ENCODE results near the gene PRRT3. TPM values are rescaled to one million over a fixed set of nuclear protein-coding genes. Genes with fewer than 3 reads are reported as not detected.

PRRT3 gene
- total RNA-seq (2014; rRNA removed; shearing (Covaris generic)): 0.45 and 0.72 TPM in 2 replicates
- 0.90 and 1.2 TPM in 2 replicates for polyA plus RNA-seq (2014; cell fraction: nucleus; rRNA removed)

GRCh38 chr3:9951962-9952805, at the start of gene PRRT3:
TSS of gene PRRT3 (minus strand) at chr3:9952408. CDS start at chr3:9950115, 2,293 bp downstream.
- no peak for DNase-seq (ENCODE audit: extremely low read depth, low read depth)

GRCh38 chr3:10000686-10001085, 48.5 kb upstream of the PRRT3 start:
- no peak for DNase-seq (ENCODE audit: extremely low read depth, low read depth)

- DNase-seq (ENCODE audit: extremely low read depth, low read depth): no peak
Measured at GRCh38 chr3:9994086-9994844, 42.1 kb upstream of the PRRT3 start.

GRCh38 chr3:9986230-9986725, 34.1 kb upstream of the PRRT3 start:
- no peak for DNase-seq (ENCODE audit: extremely low read depth, low read depth)

GRCh38 chr3:9980251-9980650, 28.0 kb upstream of the PRRT3 start:
- no peak for DNase-seq (ENCODE audit: extremely low read depth, low read depth)

- no peak for DNase-seq (ENCODE audit: extremely low read depth, low read depth)
Measured at GRCh38 chr3:9978710-9979305, 26.6 kb upstream of the PRRT3 start.

GRCh38 chr3:9976721-9977709, 24.8 kb upstream of the PRRT3 start:
- peak; percentile 89 for DNase-seq (ENCODE audit: extremely low read depth, low read depth)

GRCh38 chr3:9970020-9970652, 17.9 kb upstream of the PRRT3 start:
- DNase-seq (ENCODE audit: extremely low read depth, low read depth): no peak

- no peak for DNase-seq (ENCODE audit: extremely low read depth, low read depth)
Measured at GRCh38 chr3:9969632-9970019, 17.4 kb upstream of the PRRT3 start.

GRCh38 chr3:9966841-9967240, 14.6 kb upstream of the PRRT3 start:
- no peak for DNase-seq (ENCODE audit: extremely low read depth, low read depth)

- no peak for DNase-seq (ENCODE audit: extremely low read depth, low read depth)
Measured at GRCh38 chr3:9965200-9965875, 13.1 kb upstream of the PRRT3 start.

GRCh38 chr3:9957214-9957613, 5.0 kb upstream of the PRRT3 start:
- DNase-seq (ENCODE audit: extremely low read depth, low read depth): no peak

- DNase-seq (ENCODE audit: extremely low read depth, low read depth): no peak
Measured at GRCh38 chr3:9955611-9956352, 3.6 kb upstream of the PRRT3 start.

GRCh38 chr3:9955067-9955502, 2.9 kb upstream of the PRRT3 start:
- DNase-seq (ENCODE audit: extremely low read depth, low read depth): no peak

- DNase-seq (ENCODE audit: extremely low read depth, low read depth): no peak
Measured at GRCh38 chr3:9951598-9951961, 628 bp downstream of the PRRT3 start.

- no peak for DNase-seq (ENCODE audit: extremely low read depth, low read depth)
Measured at GRCh38 chr3:9951126-9951525, 1.1 kb downstream of the PRRT3 start.

- DNase-seq (ENCODE audit: extremely low read depth, low read depth): no peak
Measured at GRCh38 chr3:9949626-9950025, 2.6 kb downstream of the PRRT3 start.

- no peak for DNase-seq (ENCODE audit: extremely low read depth, low read depth)
Measured at GRCh38 chr3:9949115-9949514, 3.1 kb downstream of the PRRT3 start.

All from NCI-H460 (cell line).